Activated naive CD4-positive, alpha-beta T cell (primary cell): Measurements from ENCODE around the gene PRCD.
"Not testable (repeated sequence)": the region's sequence is repeated elsewhere in the genome, so short reads cannot be mapped to it uniquely, and the experiment has no call there.

Experiments used
- DNase-seq, 4 experiments: peaks; one replicate each; lab custom pipeline; 2025; lab: John Stamatoyannopoulos, UW

The PRCD gene

GRCh38 chr17:76504117-76504516 is 35.7 kb upstream of the PRCD start:
- DNase-seq, result no peak

DNA sequence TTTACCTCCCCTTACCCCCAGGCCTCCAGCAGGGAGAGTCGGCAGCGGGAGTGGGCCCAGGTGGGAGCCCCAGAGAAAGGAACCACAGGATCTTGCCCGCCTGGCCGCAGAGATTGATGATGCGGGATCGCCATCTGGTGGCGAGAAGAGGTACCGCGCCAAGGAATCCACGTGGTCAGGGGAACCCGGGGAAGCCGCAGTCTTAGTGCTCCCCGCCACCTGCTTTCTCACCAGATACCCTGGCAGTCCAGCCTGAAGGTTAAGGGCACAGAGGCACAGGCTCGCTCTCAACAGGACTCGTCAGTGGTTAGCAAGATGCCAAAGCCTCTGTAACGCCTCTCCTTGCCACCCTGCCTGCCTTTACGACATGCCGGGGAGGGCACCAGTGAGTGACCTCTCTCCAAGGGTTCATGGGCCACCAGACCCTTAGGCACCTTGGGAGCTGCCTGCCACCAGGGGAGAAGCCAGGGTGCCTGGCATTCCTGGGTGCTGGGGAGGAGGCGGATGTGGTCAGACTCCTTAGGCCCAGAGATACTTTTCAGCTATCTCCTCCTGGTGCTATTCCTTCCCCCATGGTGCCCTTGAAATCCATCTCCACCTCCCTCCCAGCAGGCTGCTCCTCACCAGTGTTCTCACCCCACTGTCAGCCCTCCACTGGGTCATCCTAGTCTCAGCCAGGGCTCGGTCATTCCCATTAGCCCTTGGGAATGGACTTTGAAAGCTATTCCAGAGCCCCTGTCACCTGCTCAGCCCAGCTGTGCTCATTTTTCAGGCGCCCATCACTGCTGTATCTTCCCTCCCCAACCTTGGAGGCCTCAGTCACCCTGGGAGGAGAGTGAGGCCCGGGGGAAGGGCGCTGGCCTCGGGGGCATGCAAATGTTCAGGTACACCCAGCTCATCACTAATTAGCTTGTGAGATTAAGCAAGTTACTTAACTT is 33.2 kb upstream of the PRCD start:
- peak; percentile 76 to 89 (median 84) for DNase-seq

- not testable (repeated sequence) for DNase-seq
These were observed 31.3 kb upstream of the PRCD start for GRCh38 chr17:76508472-76509063.

- no peak for DNase-seq
These were observed 29.0 kb upstream of the PRCD start for GRCh38 chr17:76510831-76511244.

GRCh38 chr17:76511668-76512365 is 28.0 kb upstream of the PRCD start:
- DNase-seq, result no peak

GRCh38 chr17:76512366-76513305 is 27.2 kb upstream of the PRCD start:
- DNase-seq, result no peak

- no peak for DNase-seq
These were observed 26.5 kb upstream of the PRCD start for GRCh38 chr17:76513306-76513692.

- DNase-seq, result not testable (repeated sequence)
These were observed 25.5 kb upstream of the PRCD start for GRCh38 chr17:76514355-76514754.

GRCh38 chr17:76515274-76515949 is 24.4 kb upstream of the PRCD start:
- peak in 3 of 4 experiments; percentile 22 to 70 (median 68) for DNase-seq

DNA sequence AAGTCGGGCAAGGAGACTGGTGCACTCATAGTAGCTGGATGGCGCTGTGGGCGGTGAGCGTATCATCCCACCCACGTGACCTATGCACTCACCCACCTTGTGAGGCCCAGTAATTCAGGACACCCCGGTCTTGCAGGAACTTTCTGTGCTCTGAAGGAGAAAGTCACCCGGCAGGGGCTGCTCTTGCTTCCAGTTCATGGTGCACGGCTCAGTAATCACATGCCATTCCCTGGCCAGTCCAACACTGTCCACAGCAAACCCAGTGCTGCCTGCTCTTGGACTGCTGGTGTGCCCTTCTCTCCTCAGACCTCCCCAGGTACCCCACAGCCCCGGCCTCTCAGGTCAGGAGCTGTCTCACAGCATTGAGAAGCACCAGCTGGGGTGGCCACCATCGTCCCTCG is 22.2 kb upstream of the PRCD start:
- DNase-seq, result no peak

DNA sequence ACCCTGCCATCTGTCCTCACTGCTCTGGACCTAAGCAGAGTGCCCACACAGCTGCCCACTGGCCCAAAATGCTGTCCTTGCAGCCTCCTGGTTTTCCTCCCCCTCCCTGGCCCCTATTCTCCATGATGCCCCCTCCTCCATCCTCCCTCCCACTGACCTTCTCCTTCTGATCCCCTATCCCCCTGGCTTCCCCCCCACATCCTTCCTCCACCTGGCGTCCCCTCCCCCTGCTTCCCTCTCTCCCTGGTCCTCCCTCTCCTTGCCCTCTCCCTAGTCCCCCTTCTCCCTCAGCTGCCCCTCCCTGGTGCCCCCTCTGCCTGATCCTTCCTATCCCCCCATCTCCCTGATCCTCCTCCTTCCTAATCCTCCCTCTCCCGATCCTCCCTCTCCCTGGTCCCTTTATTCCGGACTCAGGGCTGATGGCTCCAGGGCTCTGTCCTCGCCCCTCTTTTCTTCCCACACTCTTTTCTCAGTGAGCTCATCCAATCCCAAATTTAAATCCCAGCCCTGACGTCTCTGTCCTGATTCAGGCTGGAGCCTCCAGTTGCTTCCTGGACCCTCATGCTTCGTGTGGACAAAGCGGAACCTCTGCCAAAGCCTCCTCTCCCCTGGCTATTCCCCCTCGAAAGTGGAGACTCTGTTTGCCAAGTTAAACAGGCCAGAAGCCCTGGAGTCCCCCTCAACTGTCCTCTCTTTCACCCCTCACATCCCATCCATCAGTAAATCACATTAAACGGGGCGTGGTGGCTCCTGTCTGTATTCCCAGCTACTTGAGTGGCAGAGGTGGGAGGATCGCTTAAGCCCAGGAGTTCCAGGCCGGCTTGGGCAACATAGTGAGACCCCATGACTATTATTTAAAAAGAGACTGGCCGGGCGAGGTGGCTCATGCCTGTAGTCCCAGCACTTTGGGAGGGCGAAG is 20.5 kb upstream of the PRCD start:
- no peak for DNase-seq

DNA sequence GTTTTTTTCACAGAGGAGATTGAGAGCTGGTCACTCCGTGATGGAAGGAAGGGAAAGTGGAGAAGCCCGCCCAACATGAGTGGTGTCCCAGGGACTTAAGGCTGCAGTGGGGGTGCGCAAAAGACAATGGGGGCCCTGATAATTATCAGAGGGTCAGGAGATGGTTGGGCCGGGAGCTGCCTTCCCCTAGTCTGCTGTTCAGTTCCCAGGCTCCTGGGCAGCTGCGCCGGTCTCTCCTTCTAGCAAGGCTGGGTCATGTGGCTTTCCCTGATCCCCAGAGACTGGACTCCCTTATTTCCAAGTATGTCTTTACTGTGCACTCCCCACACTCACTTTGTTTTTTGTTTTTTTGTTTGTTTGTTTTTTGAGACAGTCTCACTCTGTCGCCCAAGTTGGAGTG is 18.6 kb upstream of the PRCD start:
- DNase-seq, result no peak

DNA sequence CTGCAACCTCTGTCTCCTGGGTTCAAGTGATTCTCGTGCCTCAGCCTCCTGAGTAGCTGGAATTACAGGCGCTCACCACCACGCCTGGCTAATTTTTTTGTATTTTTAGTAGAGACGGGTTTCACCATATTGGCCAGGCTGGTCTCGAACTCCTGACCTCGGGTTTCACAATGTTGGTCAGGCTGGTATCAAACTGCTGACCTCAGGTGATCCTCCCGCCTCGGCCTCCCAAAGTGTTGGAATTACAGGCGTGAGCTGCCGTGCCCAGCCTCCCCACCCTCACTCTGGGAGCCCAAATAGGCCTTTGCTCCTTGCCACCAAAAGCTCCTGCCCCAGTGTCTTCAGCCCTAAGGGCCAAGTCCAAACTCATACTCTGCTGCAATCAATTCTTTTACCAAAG is 18.2 kb upstream of the PRCD start:
- DNase-seq, result not testable (repeated sequence)

DNA sequence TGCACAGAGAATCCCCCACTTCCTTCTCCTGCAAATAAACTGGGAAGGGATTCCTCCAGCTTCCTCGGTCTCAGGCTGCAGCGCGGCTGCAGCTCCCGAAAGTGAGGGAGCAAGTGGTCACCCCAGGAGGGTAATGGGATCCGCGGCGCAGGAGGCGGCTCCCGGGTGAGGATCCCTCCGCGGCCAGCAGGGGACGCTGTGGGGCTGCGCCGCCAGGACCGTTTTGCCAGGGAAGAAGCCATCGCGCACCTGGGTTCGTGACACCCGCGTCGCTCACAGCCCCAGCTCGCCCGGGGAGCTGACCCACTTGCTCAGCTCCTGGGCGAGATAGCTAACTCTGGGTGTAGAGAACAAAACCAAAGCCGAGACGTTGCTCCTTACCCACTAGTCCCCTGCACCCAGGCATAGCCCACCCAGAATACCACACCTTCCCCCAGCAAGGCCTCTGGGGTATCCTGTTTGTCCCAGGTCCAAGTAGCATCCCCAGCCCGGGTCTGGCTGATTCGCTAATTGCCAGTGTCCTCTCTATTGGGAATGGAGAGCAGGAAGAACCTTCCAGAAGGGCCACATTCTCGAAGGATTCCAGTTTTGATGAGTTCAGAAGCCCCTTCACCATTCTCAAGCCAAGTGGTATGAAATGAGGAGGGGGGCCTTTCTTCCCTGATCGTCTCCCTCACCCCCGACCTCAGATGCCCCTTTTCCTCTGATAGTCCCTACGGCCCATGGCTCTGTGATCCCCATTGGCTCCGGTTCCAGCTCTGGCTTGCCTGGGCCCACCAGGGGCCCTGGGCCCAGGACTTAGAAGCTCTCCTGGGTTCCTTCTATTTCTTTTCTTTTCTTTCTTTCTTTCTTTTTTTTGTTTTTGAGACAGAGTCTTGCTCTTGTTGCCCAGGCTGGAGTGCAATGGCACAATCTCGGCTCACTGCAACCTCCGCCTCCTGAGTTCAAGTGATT is 16.5 kb upstream of the PRCD start:
- DNase-seq, result peak; percentile 56 to 75 (median 67)

- DNase-seq, result no peak
These were observed 15.0 kb upstream of the PRCD start for GRCh38 chr17:76524598-76525512.

DNA sequence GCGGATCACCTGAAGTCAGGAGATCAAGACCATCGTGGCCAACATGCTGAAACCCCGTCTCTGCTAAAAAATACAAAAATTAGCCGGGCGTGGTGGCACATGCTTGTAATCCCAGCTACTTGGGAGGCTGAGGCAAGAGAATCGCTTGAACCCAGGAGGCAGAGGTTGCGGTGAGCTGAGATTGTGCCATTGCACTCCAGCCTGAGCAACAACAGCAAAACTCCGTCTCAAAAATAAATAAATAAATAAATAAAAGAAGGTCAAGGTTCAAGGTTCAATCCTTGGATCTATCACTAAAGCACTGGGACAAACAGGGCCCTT is 14.4 kb upstream of the PRCD start:
- not testable (repeated sequence) for DNase-seq

DNA sequence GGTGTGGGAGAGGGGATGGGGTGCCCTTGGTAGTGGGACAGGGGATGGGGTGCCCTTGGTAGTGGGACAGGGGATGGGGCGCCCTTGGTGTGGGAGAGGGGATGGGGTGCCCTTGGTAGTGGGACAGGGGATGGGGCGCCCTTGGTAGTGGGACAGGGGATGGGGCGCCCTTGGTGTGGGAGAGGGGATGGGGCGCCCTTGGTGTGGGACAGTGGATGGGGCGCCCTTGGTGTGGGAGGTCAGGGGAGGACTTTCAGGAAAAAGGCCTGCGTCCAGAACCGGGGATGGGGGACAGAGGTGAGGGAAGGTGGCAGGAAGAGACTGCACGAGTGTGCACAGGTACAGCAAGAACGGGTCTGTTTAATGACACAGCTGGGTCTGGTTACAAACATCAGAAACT is 12.8 kb upstream of the PRCD start:
- not testable (repeated sequence) for DNase-seq
